ENCODE data around the gene C6orf136.
A peak's percentile ranks its signal among the peaks of the same experiment; 100 is the strongest.
"Not testable (repeated sequence)": the region's sequence is repeated elsewhere in the genome, so short reads cannot be mapped to it uniquely, and the experiment has no call there.

C6orf136 gene

DNA sequence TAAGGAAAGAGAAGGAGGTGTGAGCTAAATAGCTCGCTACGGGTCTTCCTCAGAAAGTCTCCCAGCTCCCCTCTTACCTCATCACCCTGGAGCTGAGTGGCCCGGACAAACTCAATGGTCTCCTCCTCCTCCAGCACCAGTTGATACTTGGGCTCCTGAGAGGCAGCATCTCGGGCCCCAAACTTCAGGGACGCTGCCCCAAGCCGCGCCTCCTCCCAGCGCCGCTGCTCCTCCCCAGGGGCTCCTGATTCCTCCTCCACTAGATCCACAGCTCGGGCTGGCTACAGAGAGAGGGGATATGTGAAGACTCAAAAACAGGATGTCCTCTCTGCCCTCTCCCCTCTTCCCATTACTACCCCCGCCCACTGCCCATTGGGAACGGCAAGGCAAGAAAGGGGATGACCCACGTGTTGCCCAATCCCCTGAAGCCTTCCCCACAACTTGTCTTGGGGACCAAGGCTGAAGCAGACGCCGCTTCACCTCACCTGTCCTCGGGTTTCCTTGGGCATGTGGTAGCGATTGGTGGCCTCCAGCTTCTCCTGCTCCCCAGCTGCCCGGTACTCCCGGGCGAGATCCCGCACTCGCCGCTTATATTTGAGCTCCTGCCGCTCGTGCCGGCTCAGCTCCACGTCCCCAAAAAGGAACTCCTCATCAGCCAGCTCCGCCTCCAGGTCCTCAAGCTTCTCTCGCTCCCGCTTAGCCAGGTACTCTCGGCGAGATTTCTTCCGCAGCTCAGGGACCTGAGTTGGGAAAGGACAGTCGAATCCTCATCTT is 18.2 kb downstream of the C6orf136 start:
- DNase-seq, result no peak

- DNase-seq, result not testable (repeated sequence)
These were observed 19.4 kb downstream of the C6orf136 start for GRCh38 chr6:30666300-30666699.

- no peak for DNase-seq
These were observed 24.0 kb downstream of the C6orf136 start for GRCh38 chr6:30670760-30671527.

GRCh38 chr6:30672445-30673253 is 25.7 kb downstream of the C6orf136 start, which contains the start of gene DHX16:
Gene DHX16 (minus strand): TSS chr6:30673006. CDS start chr6:30672841, 165 bp downstream.
- peak; percentile 91 for DNase-seq

GRCh38 chr6:30676660-30677285 is 29.8 kb downstream of the C6orf136 start:
- no peak for DNase-seq

GRCh38 chr6:30678964-30679726 is 32.2 kb downstream of the C6orf136 start:
- no peak for DNase-seq

DNA sequence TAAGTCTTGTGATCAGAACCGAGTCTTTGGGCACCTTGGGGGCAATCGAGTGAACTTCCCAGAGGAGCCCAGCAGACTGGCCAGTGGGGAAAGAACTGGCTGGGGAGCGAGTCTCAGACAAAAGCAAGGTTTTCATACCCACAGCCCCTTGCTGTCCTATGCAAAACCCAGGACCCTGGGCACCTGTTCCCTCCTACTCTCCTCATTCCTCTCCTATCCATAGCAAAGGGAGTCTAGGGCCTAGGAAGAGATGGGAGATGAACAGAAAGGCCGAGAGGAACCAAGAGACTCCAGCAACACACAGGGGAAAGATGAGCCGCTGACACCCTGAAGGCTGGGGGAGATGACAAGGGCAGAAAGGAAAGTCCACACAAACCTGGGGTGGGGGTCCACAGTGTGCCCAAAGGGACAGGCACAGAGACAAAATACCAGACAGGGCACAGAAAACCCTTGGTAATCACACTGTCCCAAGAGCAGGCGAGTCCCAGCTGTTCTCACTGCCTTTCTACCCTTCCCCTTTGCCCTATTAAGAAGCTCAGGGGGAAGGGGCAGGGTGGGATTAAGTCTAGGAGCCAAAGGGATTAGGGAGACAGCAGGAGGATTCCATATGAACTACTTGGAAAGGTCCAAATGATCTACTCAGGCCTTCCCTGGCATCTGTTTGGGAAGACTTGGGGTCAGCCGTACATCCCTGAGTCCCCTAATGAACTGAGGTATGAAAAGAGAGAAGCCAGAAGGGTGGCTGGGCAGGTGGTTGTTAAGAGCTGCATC is 33.0 kb downstream of the C6orf136 start:
- no peak for DNase-seq

DNA sequence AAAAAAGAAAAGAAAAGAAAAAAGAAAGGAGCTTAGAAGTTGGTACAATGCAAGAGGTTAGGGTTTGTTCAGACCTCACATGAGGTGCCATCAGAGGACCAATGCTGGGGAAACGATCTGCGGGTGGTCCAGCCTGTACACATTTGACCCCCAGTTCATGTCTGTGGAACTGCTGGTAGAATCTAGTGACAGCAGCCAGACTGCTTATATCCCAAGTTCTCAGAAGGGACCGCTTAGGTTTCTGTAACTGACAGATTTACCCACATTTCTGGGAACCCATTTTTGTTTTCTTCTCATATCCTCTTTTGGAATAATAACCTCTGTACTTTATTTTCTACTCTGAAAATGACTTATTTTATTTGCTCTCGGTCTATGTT is 34.8 kb downstream of the C6orf136 start:
- no peak for DNase-seq

DNA sequence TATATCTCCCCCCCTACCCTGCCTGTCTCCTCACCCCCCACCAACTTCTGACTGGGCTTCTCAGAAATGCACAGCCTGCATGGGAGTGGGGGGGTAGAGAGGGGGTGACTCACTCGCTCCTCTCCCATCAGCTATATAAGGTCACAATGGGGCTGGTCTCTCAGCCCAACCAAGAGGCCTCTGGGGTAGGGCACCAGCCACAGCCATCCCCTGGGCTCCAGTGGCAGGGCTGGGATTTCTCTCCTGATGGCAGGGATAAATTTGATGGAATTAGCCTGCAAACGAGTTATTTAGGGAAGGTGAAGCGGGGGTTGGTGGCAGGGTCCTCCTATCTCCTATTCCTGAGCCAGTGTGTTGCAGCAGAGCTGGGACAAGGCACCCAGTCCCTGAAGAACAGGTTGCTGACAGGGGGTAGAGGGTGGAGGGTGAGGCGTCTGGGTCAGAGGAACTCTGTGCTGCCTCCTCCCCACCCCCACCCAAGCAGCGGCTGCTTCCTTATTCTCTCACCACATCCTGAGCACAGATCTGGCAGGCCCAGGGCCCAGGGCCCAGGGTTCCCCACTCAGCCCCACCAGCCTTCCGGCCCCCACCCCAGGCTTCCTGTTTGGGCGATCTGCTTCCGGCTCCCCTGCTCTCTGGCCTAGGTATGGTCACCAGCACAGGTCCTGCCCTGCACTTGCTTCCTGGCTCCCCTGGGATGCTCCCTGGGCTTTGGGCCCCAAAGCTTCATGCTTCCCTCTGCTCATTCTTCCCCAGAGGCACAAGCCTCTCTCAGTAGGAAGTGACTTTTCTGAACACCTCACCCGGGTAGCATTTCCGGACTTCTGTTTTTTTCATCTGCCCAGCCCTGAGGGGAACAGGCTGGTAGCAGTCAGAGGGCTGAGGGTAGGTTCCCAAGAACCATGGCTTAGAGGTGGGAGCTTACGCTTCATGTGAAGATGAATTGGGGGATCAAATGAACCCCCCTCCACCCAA is 35.5 kb downstream of the C6orf136 start:
- no peak for DNase-seq

DNA sequence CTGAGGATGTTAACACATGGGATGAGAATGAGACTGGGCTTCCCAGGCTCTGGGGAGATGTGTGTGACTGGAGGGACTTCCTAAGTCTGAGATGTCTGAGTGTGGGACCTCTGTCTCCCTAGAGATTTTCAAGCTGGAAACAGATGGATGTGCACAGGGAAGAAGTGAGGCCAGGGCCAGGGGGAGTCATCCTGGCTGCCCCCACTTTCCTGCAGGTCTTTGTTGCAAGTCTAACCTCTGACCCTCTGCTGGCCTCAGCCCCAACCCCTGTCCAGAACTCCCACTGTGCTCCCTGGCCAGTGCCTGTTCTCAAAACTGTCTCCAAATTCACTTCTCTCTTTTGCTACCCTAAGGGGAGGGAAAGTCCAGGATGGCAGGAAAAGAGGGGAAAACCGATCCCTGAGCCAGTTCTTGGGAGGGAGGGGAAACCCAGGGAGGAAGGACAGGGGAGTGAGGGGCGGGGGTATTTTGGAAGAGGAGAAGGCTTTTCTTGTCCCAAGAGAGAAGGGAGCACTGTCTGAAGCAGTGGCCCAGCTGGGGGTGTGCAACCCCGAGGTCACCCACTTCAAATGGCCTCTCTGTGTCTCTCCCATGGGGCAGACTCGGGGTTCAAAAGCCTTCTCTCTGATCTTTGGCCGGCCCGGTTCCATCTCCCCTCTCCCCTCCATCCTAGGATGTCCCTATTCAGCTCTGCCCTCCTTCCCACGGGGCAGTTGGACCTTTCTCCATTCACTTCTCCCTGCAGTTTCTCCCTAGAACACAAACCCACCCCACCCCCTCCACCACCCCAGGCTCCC is 36.4 kb downstream of the C6orf136 start:
- DNase-seq, result no peak

GRCh38 chr6:30683980-30684338 is 37.0 kb downstream of the C6orf136 start:
- no peak for DNase-seq

GRCh38 chr6:30684386-30685156 is 37.6 kb downstream of the C6orf136 start:
- DNase-seq, result no peak

- no peak for DNase-seq
These were observed 38.5 kb downstream of the C6orf136 start for GRCh38 chr6:30685157-30686008.

DNA sequence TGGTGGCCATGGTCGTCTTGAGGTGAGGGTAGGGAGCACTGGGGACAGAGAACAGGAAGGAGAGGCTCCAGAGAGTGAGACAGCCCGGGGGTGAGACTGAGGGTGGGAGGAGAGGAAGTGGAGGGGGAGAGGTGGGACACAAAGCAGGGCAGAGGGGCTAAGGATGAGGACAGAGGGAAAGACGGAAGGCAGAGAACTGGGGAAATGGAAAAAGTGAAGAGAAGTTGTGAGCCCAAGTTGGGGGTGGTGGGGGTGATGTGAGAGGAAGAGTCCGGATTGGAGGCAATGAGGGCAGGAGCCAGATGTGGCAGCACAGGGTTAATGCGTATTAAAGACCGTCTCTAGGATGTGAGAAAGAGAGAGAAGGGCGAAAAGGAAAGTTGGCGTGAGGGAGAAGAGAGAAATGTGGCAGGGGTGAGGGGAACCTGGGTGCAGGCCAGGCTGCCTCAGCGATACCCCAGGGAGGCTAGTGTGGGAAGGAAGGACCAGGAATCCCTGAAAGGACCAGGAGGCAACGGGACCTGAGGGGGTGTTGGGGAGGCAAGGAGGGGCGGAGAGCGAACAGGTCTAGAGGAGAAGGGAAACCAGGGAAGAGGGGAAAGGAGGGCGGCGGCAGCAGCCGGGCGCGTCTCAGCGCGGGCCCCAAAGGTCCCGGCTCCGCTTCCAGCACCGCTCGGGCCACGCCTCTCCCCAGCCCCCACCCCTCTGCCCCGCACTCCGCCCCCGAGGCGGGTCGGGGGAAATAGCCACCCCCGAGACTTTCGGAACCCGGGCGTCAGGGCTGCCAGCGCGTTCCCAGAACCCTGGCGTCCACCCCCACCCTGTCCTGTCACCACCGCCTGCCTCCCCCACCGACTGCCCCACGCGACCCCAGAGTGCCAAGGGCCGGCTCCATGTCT is 39.3 kb downstream of the C6orf136 start, which contains the start of gene PPP1R18:
PPP1R18 (minus strand) TSS at position 637 of the 899 bp plus-strand sequence; CDS start at position 10, 627 bp downstream.
- DNase-seq, result no peak

DNA sequence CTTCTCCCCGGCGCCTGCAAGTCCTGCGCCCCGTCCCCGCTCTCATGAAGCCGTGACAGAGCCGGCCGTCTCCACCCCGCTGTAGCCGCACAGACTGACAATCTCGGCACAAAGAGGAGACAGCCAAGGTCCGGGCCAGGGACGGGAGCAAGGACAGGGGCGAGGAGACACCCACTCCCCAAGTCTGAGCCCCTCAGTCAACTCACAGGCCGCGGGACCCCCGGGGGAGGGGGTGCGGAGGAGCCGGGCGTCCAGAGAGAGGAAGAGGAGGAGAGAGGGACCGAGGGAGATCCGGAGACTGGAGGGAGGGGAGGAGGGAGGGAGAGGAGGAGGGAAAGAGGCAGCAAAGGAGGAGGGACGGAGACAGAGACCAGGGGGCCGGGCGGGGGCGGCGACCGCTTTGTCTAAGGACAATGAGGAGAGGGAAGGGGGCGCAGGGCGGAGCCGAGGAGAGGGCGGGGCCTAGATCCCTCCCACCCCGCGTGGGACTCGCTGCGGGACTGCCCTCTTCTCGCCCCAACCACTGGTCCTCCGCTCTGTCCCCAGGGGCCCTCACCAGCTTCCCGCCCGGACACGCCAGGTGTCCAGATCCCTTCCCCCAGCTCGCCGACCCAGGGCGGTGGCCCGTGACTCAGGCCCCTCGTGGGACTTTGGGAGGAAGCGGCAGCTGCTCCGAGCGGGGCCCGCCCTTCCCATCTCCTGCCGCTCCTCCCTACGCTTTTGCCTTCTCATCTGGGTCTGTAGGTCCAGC is 40.1 kb downstream of the C6orf136 start:
- peak; percentile 56 for DNase-seq
